SK-N-SH treated with all-trans-retinoic acid at 6 μM for 48 hours (cell line): ENCODE results near the gene SPR.

Experiments used
- ATAC-seq: fragments of 200-7000 bp; cut with Tn5 transposase; 3 replicates; pipeline ENCODE4 v1.9.1; 2020; ENCODE audit warnings: mild to moderate bottlenecking, moderate library complexity
- ARNTL ChIP-seq: fragments of 450-650 bp; formaldehyde crosslinking; IDR thresholded peaks from 2 replicates; pipeline ENCODE4 v1.5.0; 2020; ENCODE audit warnings: low read depth, mild to moderate bottlenecking, moderate library complexity, borderline replicate concordance
- BACH2 ChIP-seq: fragments of 250-450 bp; sonication (Bioruptor Pico); IDR thresholded peaks from 2 replicates; pipeline ENCODE4 v1.9.0; 2021; ENCODE audit warnings: mild to moderate bottlenecking, borderline replicate concordance
- CSDC2 ChIP-seq: fragments of 250-450 bp; sonication (Bioruptor Pico); IDR thresholded peaks from 2 replicates; pipeline ENCODE4 v1.5.0; 2020; ENCODE audit warnings: mild to moderate bottlenecking, moderate library complexity
- GLIS3 ChIP-seq: fragments of 250-450 bp; sonication (Bioruptor Pico); IDR thresholded peaks from 2 replicates; pipeline ENCODE4 v1.5.0; 2020; ENCODE audit warnings: mild to moderate bottlenecking, moderate library complexity
- OSR1 ChIP-seq: fragments of 250-450 bp; sonication (Bioruptor Pico); IDR thresholded peaks from 2 replicates; pipeline ENCODE4 v1.8.0; 2022; ENCODE audit warnings: moderate library complexity, mild to moderate bottlenecking, inconsistent platforms
- RARB ChIP-seq: fragments of 250-450 bp; sonication (Bioruptor Pico); IDR thresholded peaks from 2 replicates; pipeline ENCODE4 v1.8.0; 2021; ENCODE audit warnings: mild to moderate bottlenecking, moderate library complexity
- SNAI2 ChIP-seq: fragments of 250-450 bp; sonication (Bioruptor Pico); IDR thresholded peaks from 2 replicates; pipeline ENCODE4 v1.5.0; 2020; ENCODE audit warnings: mild to moderate bottlenecking, moderate library complexity
- TCF4 ChIP-seq: fragments of 250-450 bp; sonication (Bioruptor Pico); IDR thresholded peaks from 2 replicates; pipeline ENCODE4 v1.8.0; 2021; ENCODE audit warnings: mild to moderate bottlenecking, moderate library complexity, borderline replicate concordance
- TOX ChIP-seq: fragments of 250-450 bp; sonication (Bioruptor Pico); IDR thresholded peaks from 2 replicates; pipeline ENCODE4 v1.8.0; 2021; ENCODE audit warnings: mild to moderate bottlenecking, moderate library complexity, borderline replicate concordance
- ZC3H10 ChIP-seq: fragments of 250-450 bp; sonication (Bioruptor Pico); IDR thresholded peaks from 2 replicates; pipeline ENCODE4 v1.5.1; 2021; ENCODE audit warnings: mild to moderate bottlenecking, moderate library complexity
- ZFP3 ChIP-seq: fragments of 250-450 bp; sonication (Bioruptor Pico); IDR thresholded peaks from 2 replicates; pipeline ENCODE4 v1.5.0; 2020; ENCODE audit warnings: mild to moderate bottlenecking, moderate library complexity
- ZFP30 ChIP-seq: fragments of 450-650 bp; formaldehyde crosslinking; IDR thresholded peaks from 2 replicates; pipeline ENCODE4 v1.5.0; 2022; ENCODE audit warnings: mild to moderate bottlenecking, moderate library complexity
- ZNF565 ChIP-seq: fragments of 450-650 bp; formaldehyde crosslinking; conservative IDR thresholded peaks from 2 replicates; pipeline ENCODE4 v1.5.0; 2020; ENCODE audit warnings: low read depth, mild to moderate bottlenecking, moderate library complexity
- ZNF8 ChIP-seq: fragments of 450-650 bp; formaldehyde crosslinking; IDR thresholded peaks from 2 replicates; pipeline ENCODE4 v1.5.0; 2020; ENCODE audit warnings: mild to moderate bottlenecking, moderate library complexity
- TF ChIP-seq, protein P1 (sequence below): fragments of 250-450 bp; sonication (Bioruptor Pico); IDR thresholded peaks from 2 replicates; pipeline ENCODE4 v1.8.0; 2021; ENCODE audit warnings: low read depth, mild to moderate bottlenecking, moderate library complexity, borderline replicate concordance
- TF ChIP-seq, protein P2 (sequence below): fragments of 250-450 bp; sonication (Bioruptor Pico); IDR thresholded peaks from 2 replicates; pipeline ENCODE4 v1.8.0; 2020; ENCODE audit warnings: mild to moderate bottlenecking, moderate library complexity, borderline replicate concordance
- TF ChIP-seq, protein P3 (sequence below): fragments of 250-450 bp; sonication (Bioruptor Pico); IDR thresholded peaks from 2 replicates; pipeline ENCODE4 v1.5.1; 2021; ENCODE audit warnings: mild to moderate bottlenecking, moderate library complexity
- TF ChIP-seq, protein P4 (sequence below): fragments of 250-450 bp; sonication (Bioruptor Pico); IDR thresholded peaks from 2 replicates; pipeline ENCODE4 v1.5.1; 2020; ENCODE audit warnings: low read depth, mild to moderate bottlenecking, moderate library complexity

The SPR gene

DNA sequence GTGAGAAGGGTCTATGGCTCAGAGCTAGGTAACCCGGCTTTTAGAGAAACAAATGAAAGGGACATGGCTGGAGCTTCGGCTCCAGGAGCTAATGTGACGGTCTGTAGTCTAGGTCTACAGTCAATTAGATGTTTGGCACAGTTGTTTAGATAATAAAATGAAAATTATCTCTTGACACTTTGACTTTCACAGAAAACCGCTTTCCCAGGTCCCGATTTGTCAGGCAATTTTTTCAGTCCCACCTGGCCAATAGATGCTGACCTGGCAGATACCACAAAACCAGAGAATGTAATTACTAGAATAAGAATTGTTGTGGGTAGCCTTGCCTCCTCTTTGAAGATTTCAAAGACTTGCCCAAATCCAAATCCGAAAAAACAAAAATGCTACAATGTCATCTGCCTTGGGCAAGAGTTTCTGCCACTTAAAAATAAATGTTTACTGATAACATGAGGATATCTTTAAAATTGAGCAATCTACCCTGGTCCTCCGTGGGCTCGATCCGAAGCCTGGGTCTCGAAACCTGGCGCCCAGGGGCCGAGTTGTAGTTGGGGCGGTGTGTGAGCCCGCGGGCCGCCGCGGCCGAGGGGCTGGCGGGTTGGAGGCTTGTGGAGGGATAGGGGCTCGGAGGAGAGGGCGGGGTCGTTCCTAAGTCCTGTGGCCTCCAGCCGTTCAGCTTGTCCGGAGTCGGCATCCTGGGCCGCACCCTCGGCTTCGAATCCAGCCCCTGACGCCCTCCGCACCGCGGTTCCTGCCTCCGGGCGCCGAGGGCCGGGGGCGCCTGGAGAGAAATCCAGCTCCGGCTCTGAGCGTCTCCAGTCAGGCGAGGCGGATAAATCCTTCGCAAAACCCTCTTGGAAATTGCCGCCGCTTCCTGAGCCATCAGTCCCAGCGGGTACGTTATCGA, 32.5 kb downstream of the SPR start:
- 0 out of 3 replicates have a peak, but pooled peaks have one; percentile 1 for ATAC-seq
- TF ChIP-seq, protein P1, sequence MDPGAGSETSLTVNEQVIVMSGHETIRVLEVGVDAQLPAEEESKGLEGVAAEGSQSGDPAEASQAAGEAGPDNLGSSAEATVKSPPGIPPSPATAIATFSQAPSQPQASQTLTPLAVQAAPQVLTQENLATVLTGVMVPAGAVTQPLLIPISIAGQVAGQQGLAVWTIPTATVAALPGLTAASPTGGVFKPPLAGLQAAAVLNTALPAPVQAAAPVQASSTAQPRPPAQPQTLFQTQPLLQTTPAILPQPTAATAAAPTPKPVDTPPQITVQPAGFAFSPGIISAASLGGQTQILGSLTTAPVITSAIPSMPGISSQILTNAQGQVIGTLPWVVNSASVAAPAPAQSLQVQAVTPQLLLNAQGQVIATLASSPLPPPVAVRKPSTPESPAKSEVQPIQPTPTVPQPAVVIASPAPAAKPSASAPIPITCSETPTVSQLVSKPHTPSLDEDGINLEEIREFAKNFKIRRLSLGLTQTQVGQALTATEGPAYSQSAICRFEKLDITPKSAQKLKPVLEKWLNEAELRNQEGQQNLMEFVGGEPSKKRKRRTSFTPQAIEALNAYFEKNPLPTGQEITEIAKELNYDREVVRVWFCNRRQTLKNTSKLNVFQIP (CRISPR knock-in tag): no peak
- no peak for TF ChIP-seq TOX (CRISPR knock-in tag)
- TF ChIP-seq ZNF8: no peak

DNA sequence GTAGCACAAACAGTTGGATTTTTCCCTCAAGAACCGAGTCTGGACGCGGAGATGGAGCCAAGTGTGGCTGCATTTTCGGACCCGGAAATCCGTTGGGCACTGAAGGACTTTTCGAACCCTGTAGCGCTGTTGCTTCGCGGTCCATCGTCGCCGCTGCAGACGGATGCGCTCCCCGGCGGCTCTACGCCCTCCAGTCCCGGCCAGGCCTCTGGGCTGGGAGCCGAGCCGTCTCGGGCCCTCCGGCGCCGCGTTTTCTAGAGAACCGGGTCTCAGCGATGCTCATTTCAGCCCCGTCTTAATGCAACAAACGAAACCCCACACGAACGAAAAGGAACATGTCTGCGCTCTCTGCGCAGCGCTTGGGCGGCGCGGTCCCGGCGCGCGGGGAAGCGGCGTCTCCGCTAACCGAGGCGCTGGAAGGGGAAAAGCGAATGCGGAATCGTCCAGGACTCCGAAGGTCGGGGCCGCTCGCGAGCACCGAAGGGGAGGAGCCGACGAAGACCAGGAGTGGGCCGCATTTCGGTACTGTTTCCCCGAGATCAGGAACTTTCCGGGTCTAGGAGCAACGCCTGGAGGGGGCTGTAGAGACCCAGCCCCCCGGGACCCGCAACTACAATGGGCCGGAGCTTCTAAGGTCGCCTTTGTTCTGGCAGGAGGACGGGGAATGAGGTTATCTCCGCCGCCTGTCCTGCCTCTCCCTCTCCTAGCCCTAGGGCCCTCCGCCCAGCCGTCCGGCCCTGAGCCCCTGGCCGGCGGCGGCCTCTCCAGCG, 33.3 kb downstream of the SPR start:
- TF ChIP-seq BACH2 (no peak), CSDC2 (no peak), ZNF565 (CRISPR knock-in tag) (no peak), ZC3H10 (CRISPR knock-in tag) (no peak), ZFP30 (CRISPR knock-in tag) (no peak), RARB (no peak), GLIS3 (CRISPR knock-in tag) (no peak), TOX (CRISPR knock-in tag) (no peak), ARNTL (CRISPR knock-in tag) (no peak), TCF4 (CRISPR knock-in tag) (no peak), ZFP3 (CRISPR knock-in tag) (no peak)
- TF ChIP-seq, protein P2, sequence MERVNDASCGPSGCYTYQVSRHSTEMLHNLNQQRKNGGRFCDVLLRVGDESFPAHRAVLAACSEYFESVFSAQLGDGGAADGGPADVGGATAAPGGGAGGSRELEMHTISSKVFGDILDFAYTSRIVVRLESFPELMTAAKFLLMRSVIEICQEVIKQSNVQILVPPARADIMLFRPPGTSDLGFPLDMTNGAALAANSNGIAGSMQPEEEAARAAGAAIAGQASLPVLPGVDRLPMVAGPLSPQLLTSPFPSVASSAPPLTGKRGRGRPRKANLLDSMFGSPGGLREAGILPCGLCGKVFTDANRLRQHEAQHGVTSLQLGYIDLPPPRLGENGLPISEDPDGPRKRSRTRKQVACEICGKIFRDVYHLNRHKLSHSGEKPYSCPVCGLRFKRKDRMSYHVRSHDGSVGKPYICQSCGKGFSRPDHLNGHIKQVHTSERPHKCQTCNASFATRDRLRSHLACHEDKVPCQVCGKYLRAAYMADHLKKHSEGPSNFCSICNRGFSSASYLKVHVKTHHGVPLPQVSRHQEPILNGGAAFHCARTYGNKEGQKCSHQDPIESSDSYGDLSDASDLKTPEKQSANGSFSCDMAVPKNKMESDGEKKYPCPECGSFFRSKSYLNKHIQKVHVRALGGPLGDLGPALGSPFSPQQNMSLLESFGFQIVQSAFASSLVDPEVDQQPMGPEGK (CRISPR knock-in tag): no peak
- TF ChIP-seq, protein P3, sequence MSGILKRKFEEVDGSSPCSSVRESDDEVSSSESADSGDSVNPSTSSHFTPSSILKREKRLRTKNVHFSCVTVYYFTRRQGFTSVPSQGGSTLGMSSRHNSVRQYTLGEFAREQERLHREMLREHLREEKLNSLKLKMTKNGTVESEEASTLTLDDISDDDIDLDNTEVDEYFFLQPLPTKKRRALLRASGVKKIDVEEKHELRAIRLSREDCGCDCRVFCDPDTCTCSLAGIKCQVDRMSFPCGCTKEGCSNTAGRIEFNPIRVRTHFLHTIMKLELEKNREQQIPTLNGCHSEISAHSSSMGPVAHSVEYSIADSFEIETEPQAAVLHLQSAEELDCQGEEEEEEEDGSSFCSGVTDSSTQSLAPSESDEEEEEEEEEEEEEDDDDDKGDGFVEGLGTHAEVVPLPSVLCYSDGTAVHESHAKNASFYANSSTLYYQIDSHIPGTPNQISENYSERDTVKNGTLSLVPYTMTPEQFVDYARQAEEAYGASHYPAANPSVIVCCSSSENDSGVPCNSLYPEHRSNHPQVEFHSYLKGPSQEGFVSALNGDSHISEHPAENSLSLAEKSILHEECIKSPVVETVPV (CRISPR knock-in tag): no peak
- TF ChIP-seq, protein P1 (CRISPR knock-in tag): no peak
- TF ChIP-seq, protein P4, sequence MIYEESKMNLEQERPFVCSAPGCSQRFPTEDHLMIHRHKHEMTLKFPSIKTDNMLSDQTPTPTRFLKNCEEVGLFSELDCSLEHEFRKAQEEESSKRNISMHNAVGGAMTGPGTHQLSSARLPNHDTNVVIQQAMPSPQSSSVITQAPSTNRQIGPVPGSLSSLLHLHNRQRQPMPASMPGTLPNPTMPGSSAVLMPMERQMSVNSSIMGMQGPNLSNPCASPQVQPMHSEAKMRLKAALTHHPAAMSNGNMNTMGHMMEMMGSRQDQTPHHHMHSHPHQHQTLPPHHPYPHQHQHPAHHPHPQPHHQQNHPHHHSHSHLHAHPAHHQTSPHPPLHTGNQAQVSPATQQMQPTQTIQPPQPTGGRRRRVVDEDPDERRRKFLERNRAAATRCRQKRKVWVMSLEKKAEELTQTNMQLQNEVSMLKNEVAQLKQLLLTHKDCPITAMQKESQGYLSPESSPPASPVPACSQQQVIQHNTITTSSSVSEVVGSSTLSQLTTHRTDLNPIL (CRISPR knock-in tag): no peak
- peak; percentile 22 for ATAC-seq

DNA sequence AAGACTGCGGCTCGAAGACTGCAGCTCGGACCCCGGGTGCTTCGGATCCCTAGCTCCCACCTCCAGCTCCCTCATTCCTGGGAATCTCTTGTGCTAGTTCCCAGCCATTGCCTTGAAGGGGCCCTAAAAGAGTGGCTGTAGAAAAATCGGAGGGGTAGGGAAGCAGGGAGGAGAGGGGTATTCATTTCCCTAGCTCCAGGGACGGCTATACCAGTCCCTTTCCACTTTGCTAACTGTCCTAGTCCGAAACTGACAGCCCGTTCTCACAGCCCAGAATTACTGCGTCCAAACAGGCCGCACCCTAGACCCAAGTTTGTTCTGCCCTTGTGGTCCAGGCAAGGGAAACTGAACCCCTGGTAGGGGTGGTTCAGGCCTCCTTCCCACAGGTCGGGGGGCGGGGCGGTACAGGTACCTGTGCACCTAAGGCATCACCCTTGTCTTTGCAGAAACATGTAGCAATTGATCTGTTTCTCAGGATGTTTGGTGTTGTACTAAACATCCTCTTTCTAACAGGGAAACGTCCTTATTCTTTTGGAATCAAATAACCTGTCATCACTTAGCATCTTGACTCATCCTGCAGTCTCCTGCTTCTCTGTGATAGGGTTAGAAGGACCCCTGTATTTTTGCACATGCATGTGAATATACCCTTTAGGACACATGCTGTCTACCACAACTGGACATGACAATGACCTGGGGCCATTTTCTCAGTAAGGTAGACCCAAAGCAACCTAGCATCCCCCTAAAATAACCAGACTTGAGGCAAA, 34.1 kb downstream of the SPR start:
- ATAC-seq: no peak
- no peak for TF ChIP-seq ZFP30 (CRISPR knock-in tag)
- TF ChIP-seq OSR1 (CRISPR knock-in tag): no peak
- TF ChIP-seq TOX (CRISPR knock-in tag): no peak
- no peak for TF ChIP-seq CSDC2
- TF ChIP-seq SNAI2 (CRISPR knock-in tag): no peak
- TF ChIP-seq BACH2: no peak
- TF ChIP-seq ZNF565 (CRISPR knock-in tag): no peak
- TF ChIP-seq, protein P2 (CRISPR knock-in tag): no peak
- no peak for TF ChIP-seq ZFP3 (CRISPR knock-in tag)
- TF ChIP-seq ZNF8: no peak
- TF ChIP-seq, protein P4 (CRISPR knock-in tag): no peak
